Smooth muscle cell (in vitro differentiated cells): ENCODE results near the gene CLINT1. TPM values are rescaled to one million over a fixed set of nuclear protein-coding genes. Genes with fewer than 3 reads are reported as not detected.

Source experiments
- DNase-seq: peaks from one replicate; lab custom pipeline; 2025; ENCODE audit not compliant: unreplicated experiment; lab: John Stamatoyannopoulos, UW
- H2AFZ ChIP-seq: fragments of 200-600 bp; sonication (generic); 2 replicates; pipeline ENCODE4 v1.6.0; 2016; ENCODE audit warnings: antibody characterized with exemption, low read depth, mild to moderate bottlenecking
- H3F3A ChIP-seq: fragments of 200-600 bp; sonication (generic); 2 replicates; pipeline ENCODE4 v1.6.0; 2017; ENCODE audit warnings: antibody characterized with exemption, low read depth
- H3K27ac ChIP-seq: fragments of 200-600 bp; sonication (generic); 2 replicates; pipeline ENCODE4 v1.5.1; 2016; ENCODE audit warnings: low read depth, mild to moderate bottlenecking
- H3K27me3 ChIP-seq: fragments of 200-600 bp; sonication (generic); 2 replicates; pipeline ENCODE4 v1.6.1; 2016; ENCODE audit warnings: low read depth, mild to moderate bottlenecking
- H3K36me3 ChIP-seq: fragments of 200-600 bp; sonication (generic); 2 replicates; pipeline ENCODE4 v1.5.1; 2016; ENCODE audit warnings: low read depth
- H3K4me1 ChIP-seq: fragments of 200-600 bp; sonication (generic); 2 replicates; pipeline ENCODE4 v1.5.1; 2016; ENCODE audit warnings: low read depth
- H3K4me2 ChIP-seq: fragments of 200-600 bp; sonication (generic); 2 replicates; pipeline ENCODE4 v1.6.0; 2016; ENCODE audit warnings: mild to moderate bottlenecking
- H3K4me3 ChIP-seq: fragments of 200-600 bp; sonication (generic); 2 replicates; pipeline ENCODE4 v1.5.1; 2016; ENCODE audit warnings: mild to moderate bottlenecking
- H3K79me2 ChIP-seq: fragments of 200-600 bp; sonication (generic); 2 replicates; pipeline ENCODE4 v1.6.0; 2016; ENCODE audit warnings: low read depth, mild to moderate bottlenecking
- H3K9ac ChIP-seq: fragments of 200-600 bp; sonication (generic); 2 replicates; pipeline ENCODE4 v1.6.0; 2016; ENCODE audit warnings: low read depth
- H3K9me3 ChIP-seq: fragments of 200-600 bp; sonication (generic); replicated peaks from 2 replicates; pipeline ENCODE4 v1.5.1; 2016; ENCODE audit warnings: low read depth
- H4K20me1 ChIP-seq: fragments of 200-600 bp; sonication (generic); 2 replicates; pipeline ENCODE4 v1.6.0; 2016; ENCODE audit warnings: low read depth
- WGBS: methylation state at CpG from one replicate; pipeline ENCODE4 v1.1.7; 2016; ENCODE audit warnings: low lambda C conversion rate; 5-methylcytosine and 5-hydroxymethylcytosine counted together
- polyA plus RNA-seq: library from polyadenylated mRNA; unstranded; fragments of >200 nt; fragmentation: Nextera tagmentation; extraction: Ambion mirVana; gene quantifications from 2 replicates; pipeline ENCODE4 v1.2.1, GENCODE V29; 2016
- total RNA-seq: library from RNA; depleted of rRNA; stranded (reverse); fragments of >200 nt; gene quantifications from 2 replicates; pipeline ENCODE4 v1.2.3, GENCODE V29; 2014
- TF ChIP-seq, protein P1 (sequence below): fragments of 200-600 bp; sonication (generic); IDR thresholded peaks from 2 replicates; pipeline ENCODE4 v1.5.1; 2017; ENCODE audit warnings: borderline replicate concordance, mild to moderate bottlenecking, antibody characterized with exemption; ENCODE audit not compliant: insufficient read depth, poor library complexity, severe bottlenecking

Gene CLINT1
- total and polyA plus RNA-seq, 2 experiments from 2014 or later = 63.5 to 83.9 TPM

- Histone ChIP-seq H3F3A (no peaks in the 10 kb centered on the region), H3K4me1 (no peaks in the 10 kb centered on the region), H3K4me2 (no peak overlapping the region), H3K27me3 (no peaks in the 10 kb centered on the region), H3K9ac (no peak overlapping the region), H3K9me3 (no peaks in the 10 kb centered on the region), H3K36me3 (peaks cover 32% of the 10 kb centered on the region), H2AFZ (no peak overlapping the region), H3K27ac (no peak overlapping the region), H4K20me1 (peaks cover 20% of the 10 kb centered on the region), H3K4me3 (no peak overlapping the region), H3K79me2 (peaks cover 3% of the 10 kb centered on the region)
- 97% methylated on average over 6 of the region's 6 CpGs for WGBS
- TF ChIP-seq, protein P1, sequence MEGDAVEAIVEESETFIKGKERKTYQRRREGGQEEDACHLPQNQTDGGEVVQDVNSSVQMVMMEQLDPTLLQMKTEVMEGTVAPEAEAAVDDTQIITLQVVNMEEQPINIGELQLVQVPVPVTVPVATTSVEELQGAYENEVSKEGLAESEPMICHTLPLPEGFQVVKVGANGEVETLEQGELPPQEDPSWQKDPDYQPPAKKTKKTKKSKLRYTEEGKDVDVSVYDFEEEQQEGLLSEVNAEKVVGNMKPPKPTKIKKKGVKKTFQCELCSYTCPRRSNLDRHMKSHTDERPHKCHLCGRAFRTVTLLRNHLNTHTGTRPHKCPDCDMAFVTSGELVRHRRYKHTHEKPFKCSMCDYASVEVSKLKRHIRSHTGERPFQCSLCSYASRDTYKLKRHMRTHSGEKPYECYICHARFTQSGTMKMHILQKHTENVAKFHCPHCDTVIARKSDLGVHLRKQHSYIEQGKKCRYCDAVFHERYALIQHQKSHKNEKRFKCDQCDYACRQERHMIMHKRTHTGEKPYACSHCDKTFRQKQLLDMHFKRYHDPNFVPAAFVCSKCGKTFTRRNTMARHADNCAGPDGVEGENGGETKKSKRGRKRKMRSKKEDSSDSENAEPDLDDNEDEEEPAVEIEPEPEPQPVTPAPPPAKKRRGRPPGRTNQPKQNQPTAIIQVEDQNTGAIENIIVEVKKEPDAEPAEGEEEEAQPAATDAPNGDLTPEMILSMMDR = no peak
- no peak for DNase-seq
Observed at GRCh38 chr5:157802736-157803135, 56.2 kb downstream of the CLINT1 start.

- no peak overlapping the region for H2AFZ ChIP-seq
- no peak for DNase-seq
- H3K4me3 ChIP-seq = no peak overlapping the region
- TF ChIP-seq, protein P1 = no peak
- H3K4me1 ChIP-seq = no peaks in the 10 kb centered on the region
- WGBS = 92% methylated on average over 1 of the region's 1 CpG
- H3K9me3 ChIP-seq = no peaks in the 10 kb centered on the region
- H3K36me3 ChIP-seq = peaks cover 28% of the 10 kb centered on the region
- peaks cover 14% of the 10 kb centered on the region for H4K20me1 ChIP-seq
- H3K9ac ChIP-seq = no peak overlapping the region
- H3K27me3 ChIP-seq = no peaks in the 10 kb centered on the region
- no peak overlapping the region for H3K4me2 ChIP-seq
- no peaks in the 10 kb centered on the region for H3K79me2 ChIP-seq
- no peak overlapping the region for H3K27ac ChIP-seq
- H3F3A ChIP-seq = no peaks in the 10 kb centered on the region
Observed at GRCh38 chr5:157800137-157800536, 58.8 kb downstream of the CLINT1 start.

GRCh38 chr5:157799578-157799977 lies 59.4 kb downstream of the CLINT1 start:
- 100% methylated on average over 1 of the region's 1 CpG for WGBS
- H3K79me2 ChIP-seq = no peaks in the 10 kb centered on the region
- H3K4me1 ChIP-seq = no peaks in the 10 kb centered on the region
- H3K4me3 ChIP-seq = no peak overlapping the region
- no peak for DNase-seq
- H3K27me3 ChIP-seq = no peaks in the 10 kb centered on the region
- no peaks in the 10 kb centered on the region for H3F3A ChIP-seq
- TF ChIP-seq, protein P1 = no peak
- H3K36me3 ChIP-seq = peaks cover 27% of the 10 kb centered on the region
- no peak overlapping the region for H3K9ac ChIP-seq
- H2AFZ ChIP-seq = no peak overlapping the region
- H3K27ac ChIP-seq = no peak overlapping the region
- no peaks in the 10 kb centered on the region for H3K9me3 ChIP-seq
- H3K4me2 ChIP-seq = no peak overlapping the region
- H4K20me1 ChIP-seq = peaks cover 14% of the 10 kb centered on the region

DNA sequence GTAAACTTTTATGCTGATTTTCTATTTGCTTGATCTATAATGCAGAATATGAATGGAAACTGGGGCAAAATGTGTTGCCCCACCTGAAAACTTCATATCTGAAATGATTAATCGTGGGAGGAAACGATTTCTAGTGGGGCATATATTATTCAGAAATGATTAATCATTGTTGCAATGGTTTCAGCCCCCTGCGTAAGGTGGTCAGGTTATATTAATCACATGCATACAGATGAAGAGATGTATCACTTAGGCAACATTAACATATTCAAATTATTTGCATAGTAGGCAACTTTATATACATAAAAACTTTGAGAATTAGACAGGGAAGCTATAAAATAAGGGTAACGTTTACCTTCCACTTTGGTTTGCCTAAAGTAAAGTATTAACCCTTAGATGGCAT lies 65.6 kb downstream of the CLINT1 start:
- no peak overlapping the region for H3K4me2 ChIP-seq
- no peaks in the 10 kb centered on the region for H3K27me3 ChIP-seq
- H3K36me3 ChIP-seq = peaks cover 11% of the 10 kb centered on the region
- H3K79me2 ChIP-seq = no peaks in the 10 kb centered on the region
- H3K9ac ChIP-seq = no peak overlapping the region
- no peaks in the 10 kb centered on the region for H3K4me1 ChIP-seq
- TF ChIP-seq, protein P1 = no peak
- no peak overlapping the region for H3K27ac ChIP-seq
- WGBS = 85% methylated on average over 4 of the region's 4 CpGs
- DNase-seq = no peak
- H4K20me1 ChIP-seq = peaks cover 15% of the 10 kb centered on the region
- H2AFZ ChIP-seq = no peak overlapping the region
- H3K9me3 ChIP-seq = no peaks in the 10 kb centered on the region
- H3K4me3 ChIP-seq = no peak overlapping the region
- H3F3A ChIP-seq = no peaks in the 10 kb centered on the region
